Peyer's patch (tissue), 4 donors: ENCODE results near the gene SSH2. TPM values are rescaled to one million over a fixed set of nuclear protein-coding genes. Genes with fewer than 3 reads are reported as not detected.
A peak's percentile ranks its signal among the peaks of the same experiment; 100 is the strongest.

Source experiments
- DNase-seq, 3 donors: peaks; one replicate each; pipeline ENCODE4 v3.0.0-alpha.2; 2017 to 2019
- H3K27ac ChIP-seq, 4 donors: fragments of 200-600 bp; sonication (generic); one replicate each; pipeline ENCODE4 v1.5.1; 2016 to 2019
- H3K27me3 ChIP-seq, 2 donors: fragments of 200-600 bp; sonication (generic); one replicate each; pipeline ENCODE4 v1.5.1; 2019
- H3K36me3 ChIP-seq, 3 donors: fragments of 200-600 bp; sonication (generic); one replicate each; pipeline ENCODE4 v1.5.1; 2016 to 2019
- H3K4me1 ChIP-seq, 4 donors: fragments of 200-600 bp; sonication (generic); one replicate each; pipeline ENCODE4 v1.5.1; 2016 to 2019
- H3K4me3 ChIP-seq, 4 donors: fragments of 200-600 bp; sonication (generic); 1 replicate in 3 of 4; 2 replicates in 1 of 4; pipeline ENCODE4 v1.5.1; 2016 to 2019; ENCODE audit warnings: mild to moderate bottlenecking in 1 of 4
- H3K9me3 ChIP-seq, 4 donors: fragments of 200-600 bp; sonication (generic); one replicate each; pipeline ENCODE4 v1.5.1; 2016 to 2019; ENCODE audit warnings: mild to moderate bottlenecking in 1 of 4
- CTCF ChIP-seq, 6 experiments: fragments of 450-650 bp in 4 of 6; fragments of 200-600 bp in 2 of 6; sonication (generic) in 1 of 6; IDR thresholded peaks; one replicate each; pipeline ENCODE4 v1.5.1; 2017 to 2019; ENCODE audit warnings: antibody characterized with exemption in 6 of 6, mild to moderate bottlenecking in 3 of 6, moderate library complexity in 1 of 6
- POLR2A ChIP-seq, 2 donors: fragments of 450-650 bp; IDR thresholded peaks; one replicate each; pipeline ENCODE4 v1.5.1; 2017; ENCODE audit warnings: antibody characterized with exemption in 2 of 2, mild to moderate bottlenecking in 2 of 2, moderate library complexity in 2 of 2
- total RNA-seq, 4 donors: library from RNA; depleted of rRNA; stranded (reverse); fragments of >200 nt; gene quantifications; one replicate each; pipeline ENCODE4 v1.1.0, GENCODE V29; 2016

Gene SSH2
- total RNA-seq, 4 donors from 2014 or later = 45.4 to 139 (median 58.2) TPM

GRCh38 chr17:29758255-29758654 lies 171.8 kb downstream of the SSH2 start:
- no peak overlapping the region for H3K4me3 ChIP-seq
- no peak for DNase-seq
- H3K27me3 ChIP-seq = no peaks in the 10 kb centered on the region
- TF ChIP-seq CTCF (IDR thresholded peaks at IDR 0.05) (no peak), POLR2A (IDR thresholded peaks at IDR 0.05) (no peak)
- no peaks in the 10 kb centered on the region for H3K9me3 ChIP-seq
- H3K4me1 ChIP-seq = peaks cover 0 to 12% (median 3%) of the 10 kb centered on the region in 4 donors
- H3K27ac ChIP-seq = peak overlapping the region in 1 of 4 donors; percentile 96
- peaks cover 0 to 3% (median 0%) of the 10 kb centered on the region in 3 donors for H3K36me3 ChIP-seq

GRCh38 chr17:29757788-29758187 lies 172.2 kb downstream of the SSH2 start:
- H3K36me3 ChIP-seq = peaks cover 0 to 8% (median 0%) of the 10 kb centered on the region in 3 donors
- H3K27me3 ChIP-seq = no peaks in the 10 kb centered on the region
- no peak overlapping the region for H3K4me3 ChIP-seq
- no peaks in the 10 kb centered on the region for H3K9me3 ChIP-seq
- H3K4me1 ChIP-seq = peaks cover 0 to 12% (median 3%) of the 10 kb centered on the region in 4 donors
- no peak for TF ChIP-seq POLR2A (IDR thresholded peaks at IDR 0.05)
- TF ChIP-seq CTCF (IDR thresholded peaks at IDR 0.05) = no peak
- peak overlapping the region in 1 of 4 donors; percentile 50 for H3K27ac ChIP-seq
- no peak for DNase-seq

- Histone ChIP-seq H3K36me3 (peaks cover 0 to 8% (median 0%) of the 10 kb centered on the region in 3 donors), H3K4me1 (peaks cover 0 to 9% (median 5%) of the 10 kb centered on the region in 4 donors), H3K27ac (peak overlapping the region in 1 of 4 donors; percentile 44), H3K27me3 (no peaks in the 10 kb centered on the region), H3K4me3 (no peak overlapping the region), H3K9me3 (no peaks in the 10 kb centered on the region)
- no peak for TF ChIP-seq POLR2A (IDR thresholded peaks at IDR 0.05)
- no peak for TF ChIP-seq CTCF (IDR thresholded peaks at IDR 0.05)
- no peak for DNase-seq
Measured at GRCh38 chr17:29753845-29754439, 176.1 kb downstream of the SSH2 start.

GRCh38 chr17:29749045-29749825 lies 180.8 kb downstream of the SSH2 start:
- no peaks in the 10 kb centered on the region for H3K9me3 ChIP-seq
- H3K27ac ChIP-seq = no peak overlapping the region
- H3K4me1 ChIP-seq = peaks cover 0 to 18% (median 0%) of the 10 kb centered on the region in 4 donors
- H3K36me3 ChIP-seq = peaks cover 0 to 8% (median 0%) of the 10 kb centered on the region in 3 donors
- H3K27me3 ChIP-seq = no peaks in the 10 kb centered on the region
- no peak overlapping the region for H3K4me3 ChIP-seq
- DNase-seq = peak in 1 of 3 donors; percentile 63
- TF ChIP-seq CTCF (IDR thresholded peaks at IDR 0.05) (no peak), POLR2A (IDR thresholded peaks at IDR 0.05) (no peak)

- no peak overlapping the region for H3K4me3 ChIP-seq
- H3K4me1 ChIP-seq = peaks cover 0 to 22% (median 0%) of the 10 kb centered on the region in 4 donors
- TF ChIP-seq POLR2A (IDR thresholded peaks at IDR 0.05) = no peak
- TF ChIP-seq CTCF (IDR thresholded peaks at IDR 0.05) = no peak
- H3K36me3 ChIP-seq = peaks cover 0 to 7% (median 0%) of the 10 kb centered on the region in 3 donors
- H3K27ac ChIP-seq = no peak overlapping the region
- no peak for DNase-seq
- H3K9me3 ChIP-seq = no peaks in the 10 kb centered on the region
- no peaks in the 10 kb centered on the region for H3K27me3 ChIP-seq
Measured at GRCh38 chr17:29748400-29748799, 181.6 kb downstream of the SSH2 start.
